OCI-LY1 (cell line): ENCODE data around the gene SUGCT.

Source experiments
- EZH2 ChIP-seq: fragments of 200-600 bp; sonication (generic), shearing (Covaris generic); IDR thresholded peaks from 2 replicates; pipeline ENCODE4 v1.8.0; 2017; ENCODE audit warnings: borderline replicate concordance, mixed run types, mild to moderate bottlenecking, antibody characterized with exemption, low read length, moderate library complexity, mixed read lengths
- TF ChIP-seq, protein P1 (sequence below): fragments of 200-600 bp; sonication (generic), shearing (Covaris generic); IDR thresholded peaks from 2 replicates; pipeline ENCODE4 v1.5.1; 2017; ENCODE audit warnings: mild to moderate bottlenecking, antibody characterized with exemption, low read length, moderate library complexity, mixed read lengths

DNA sequence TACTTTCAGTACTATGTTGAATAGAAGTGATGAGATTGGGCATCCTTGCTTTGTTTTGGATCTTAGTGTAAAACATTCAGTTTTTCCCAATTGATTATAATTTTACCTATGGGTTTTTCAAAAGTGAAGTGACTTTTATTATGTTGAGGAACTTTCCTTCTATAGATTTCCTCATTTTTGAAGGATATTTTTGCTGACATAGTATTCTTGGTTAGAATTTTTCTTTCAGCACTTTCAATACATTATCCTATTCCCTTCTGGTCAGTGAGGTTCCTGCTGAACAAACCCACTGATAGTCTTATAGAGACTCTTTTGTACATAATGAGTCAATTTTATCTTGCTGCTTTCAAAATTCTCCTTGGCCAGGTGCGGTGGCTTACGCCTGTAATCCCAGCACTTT, 297.2 kb downstream of the SUGCT start:
- TF ChIP-seq EZH2: no peak
- TF ChIP-seq, protein P1, sequence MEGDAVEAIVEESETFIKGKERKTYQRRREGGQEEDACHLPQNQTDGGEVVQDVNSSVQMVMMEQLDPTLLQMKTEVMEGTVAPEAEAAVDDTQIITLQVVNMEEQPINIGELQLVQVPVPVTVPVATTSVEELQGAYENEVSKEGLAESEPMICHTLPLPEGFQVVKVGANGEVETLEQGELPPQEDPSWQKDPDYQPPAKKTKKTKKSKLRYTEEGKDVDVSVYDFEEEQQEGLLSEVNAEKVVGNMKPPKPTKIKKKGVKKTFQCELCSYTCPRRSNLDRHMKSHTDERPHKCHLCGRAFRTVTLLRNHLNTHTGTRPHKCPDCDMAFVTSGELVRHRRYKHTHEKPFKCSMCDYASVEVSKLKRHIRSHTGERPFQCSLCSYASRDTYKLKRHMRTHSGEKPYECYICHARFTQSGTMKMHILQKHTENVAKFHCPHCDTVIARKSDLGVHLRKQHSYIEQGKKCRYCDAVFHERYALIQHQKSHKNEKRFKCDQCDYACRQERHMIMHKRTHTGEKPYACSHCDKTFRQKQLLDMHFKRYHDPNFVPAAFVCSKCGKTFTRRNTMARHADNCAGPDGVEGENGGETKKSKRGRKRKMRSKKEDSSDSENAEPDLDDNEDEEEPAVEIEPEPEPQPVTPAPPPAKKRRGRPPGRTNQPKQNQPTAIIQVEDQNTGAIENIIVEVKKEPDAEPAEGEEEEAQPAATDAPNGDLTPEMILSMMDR: no peak
